ENCODE results near the gene MSANTD4.

- TF ChIP-seq POLR2A (IDR thresholded peaks at IDR 0.05) = no peak
- TF ChIP-seq, protein P1, sequence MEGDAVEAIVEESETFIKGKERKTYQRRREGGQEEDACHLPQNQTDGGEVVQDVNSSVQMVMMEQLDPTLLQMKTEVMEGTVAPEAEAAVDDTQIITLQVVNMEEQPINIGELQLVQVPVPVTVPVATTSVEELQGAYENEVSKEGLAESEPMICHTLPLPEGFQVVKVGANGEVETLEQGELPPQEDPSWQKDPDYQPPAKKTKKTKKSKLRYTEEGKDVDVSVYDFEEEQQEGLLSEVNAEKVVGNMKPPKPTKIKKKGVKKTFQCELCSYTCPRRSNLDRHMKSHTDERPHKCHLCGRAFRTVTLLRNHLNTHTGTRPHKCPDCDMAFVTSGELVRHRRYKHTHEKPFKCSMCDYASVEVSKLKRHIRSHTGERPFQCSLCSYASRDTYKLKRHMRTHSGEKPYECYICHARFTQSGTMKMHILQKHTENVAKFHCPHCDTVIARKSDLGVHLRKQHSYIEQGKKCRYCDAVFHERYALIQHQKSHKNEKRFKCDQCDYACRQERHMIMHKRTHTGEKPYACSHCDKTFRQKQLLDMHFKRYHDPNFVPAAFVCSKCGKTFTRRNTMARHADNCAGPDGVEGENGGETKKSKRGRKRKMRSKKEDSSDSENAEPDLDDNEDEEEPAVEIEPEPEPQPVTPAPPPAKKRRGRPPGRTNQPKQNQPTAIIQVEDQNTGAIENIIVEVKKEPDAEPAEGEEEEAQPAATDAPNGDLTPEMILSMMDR (IDR thresholded peaks at IDR 0.05) = no peak
These were observed 7.4 kb downstream of the MSANTD4 start for GRCh38 chr11:106014620-106015019.
